HepG2 (cell line): ENCODE data around the gene TEF. TPM values are rescaled to one million over a fixed set of nuclear protein-coding genes. Genes with fewer than 3 reads are reported as not detected.
A peak's percentile ranks its signal among the peaks of the same experiment; 100 is the strongest.

ENCODE experiments used
- GABPB1 ChIP-seq: IDR thresholded peaks from 2 replicates; pipeline ENCODE4 v1.6.1; 2016; ENCODE audit warnings: mild to moderate bottlenecking, missing genetic modification reagents, moderate library complexity, missing compliant biosample characterization
- HNF4G ChIP-seq, 2 experiments: sonication (generic) in 1 of 2; formaldehyde crosslinking in 1 of 2; IDR thresholded peaks; 2 replicates each; pipeline versions ENCODE4 v1.4.0 to v1.6.1; 2011 to 2020; ENCODE audit warnings: borderline replicate concordance in 2 of 2, low read depth in 2 of 2, mild to moderate bottlenecking in 2 of 2, low read length in 1 of 2, missing genetic modification reagents in 1 of 2, moderate library complexity in 1 of 2
- HOXA9 ChIP-seq: sonication (generic); formaldehyde crosslinking; IDR thresholded peaks from 2 replicates; pipeline ENCODE4 v1.8.1; 2022; ENCODE audit warnings: missing genetic modification reagents, mild to moderate bottlenecking, moderate library complexity, borderline replicate concordance
- JUNB ChIP-seq: sonication (generic); formaldehyde crosslinking; IDR thresholded peaks from 2 replicates; pipeline ENCODE4 v1.8.0; 2022; ENCODE audit warnings: missing genetic modification reagents, mild to moderate bottlenecking, borderline replicate concordance
- NONO ChIP-seq, 2 experiments: fragments of 450-650 bp in 1 of 2; sonication (generic) in 1 of 2; formaldehyde crosslinking in 1 of 2; IDR thresholded peaks in 1 of 2; conservative IDR thresholded peaks in 1 of 2; 2 replicates each; pipeline versions ENCODE4 v1.6.1 to v1.8.0; 2017 to 2022; ENCODE audit warnings: mild to moderate bottlenecking in 1 of 2, missing genetic modification reagents in 1 of 2, moderate library complexity in 1 of 2
- POLR2G ChIP-seq: fragments of 200-400 bp; formaldehyde crosslinking; IDR thresholded peaks from 2 replicates; pipeline ENCODE4 v1.6.1; 2018; ENCODE audit warnings: mild to moderate bottlenecking, low read depth, low read length, moderate library complexity
- RARG ChIP-seq: sonication (generic); formaldehyde crosslinking; IDR thresholded peaks from 2 replicates; pipeline ENCODE4 v1.4.0; 2020; ENCODE audit warnings: low read depth, mild to moderate bottlenecking, missing genetic modification reagents
- ZNF567 ChIP-seq: sonication (generic); formaldehyde crosslinking; IDR thresholded peaks from 2 replicates; pipeline ENCODE4 v1.8.1; 2023; ENCODE audit warnings: mild to moderate bottlenecking, missing genetic modification reagents, borderline replicate concordance
- ZNF75D ChIP-seq: sonication (generic); formaldehyde crosslinking; IDR thresholded peaks from 2 replicates; pipeline ENCODE4 v1.8.1; 2023; ENCODE audit warnings: missing genetic modification reagents, mild to moderate bottlenecking, borderline replicate concordance
- polyA plus RNA-seq, 8 experiments: library from polyadenylated mRNA; depleted of rRNA in 3 of 8; stranded (reverse) in 7 of 8; unstranded in 1 of 8; fragments of >200 nt; fragmentation: Illumina TruSeq in 4 of 8; extraction: Trizol in 4 of 8; gene quantifications; 2 replicates each; pipeline versions ENCODE4 v1.2.1 to v1.2.3, GENCODE V29; 2011 to 2016; ENCODE audit warnings: low read depth in 4 of 8, missing spikeins in 1 of 8, mixed read lengths in 1 of 8; ENCODE audit not compliant: insufficient read depth in 1 of 8
- total RNA-seq, 5 experiments: library from RNA; depleted of rRNA; stranded (reverse); fragments of >200 nt; fragmentation: Illumina TruSeq; extraction: Trizol; gene quantifications; 2 replicates each; pipeline ENCODE4 v1.2.3, GENCODE V29; 2016; ENCODE audit warnings: low read depth in 1 of 5
- TF ChIP-seq, protein P1 (sequence below): IDR thresholded peaks from 2 replicates; pipeline ENCODE4 v1.6.1; 2016; ENCODE audit warnings: missing compliant biosample characterization, missing genetic modification reagents, borderline replicate concordance
- TF ChIP-seq, protein P2 (sequence below): sonication (generic); formaldehyde crosslinking; IDR thresholded peaks from 2 replicates; pipeline ENCODE4 v1.8.1; 2023; ENCODE audit warnings: mild to moderate bottlenecking, missing genetic modification reagents, borderline replicate concordance
- TF ChIP-seq, protein P3 (sequence below): sonication (generic); formaldehyde crosslinking; IDR thresholded peaks from 2 replicates; pipeline ENCODE4 v1.4.0; 2020; ENCODE audit warnings: missing genetic modification reagents
- TF ChIP-seq, protein P4 (sequence below): IDR thresholded peaks from 2 replicates; pipeline ENCODE4 v1.6.1; 2016; ENCODE audit warnings: low read depth, control low read depth
- TF ChIP-seq, protein P5 (sequence below): sonication (generic); formaldehyde crosslinking; IDR thresholded peaks from 2 replicates; pipeline ENCODE4 v1.5.0; 2020; ENCODE audit warnings: mild to moderate bottlenecking, missing genetic modification reagents, borderline replicate concordance

The TEF gene
- total and polyA plus RNA-seq, 2 of the 13 experiments (the other 11 are each of a cell fraction or from before 2014, with no cell fraction given) = 7.6 to 11.2 TPM

DNA sequence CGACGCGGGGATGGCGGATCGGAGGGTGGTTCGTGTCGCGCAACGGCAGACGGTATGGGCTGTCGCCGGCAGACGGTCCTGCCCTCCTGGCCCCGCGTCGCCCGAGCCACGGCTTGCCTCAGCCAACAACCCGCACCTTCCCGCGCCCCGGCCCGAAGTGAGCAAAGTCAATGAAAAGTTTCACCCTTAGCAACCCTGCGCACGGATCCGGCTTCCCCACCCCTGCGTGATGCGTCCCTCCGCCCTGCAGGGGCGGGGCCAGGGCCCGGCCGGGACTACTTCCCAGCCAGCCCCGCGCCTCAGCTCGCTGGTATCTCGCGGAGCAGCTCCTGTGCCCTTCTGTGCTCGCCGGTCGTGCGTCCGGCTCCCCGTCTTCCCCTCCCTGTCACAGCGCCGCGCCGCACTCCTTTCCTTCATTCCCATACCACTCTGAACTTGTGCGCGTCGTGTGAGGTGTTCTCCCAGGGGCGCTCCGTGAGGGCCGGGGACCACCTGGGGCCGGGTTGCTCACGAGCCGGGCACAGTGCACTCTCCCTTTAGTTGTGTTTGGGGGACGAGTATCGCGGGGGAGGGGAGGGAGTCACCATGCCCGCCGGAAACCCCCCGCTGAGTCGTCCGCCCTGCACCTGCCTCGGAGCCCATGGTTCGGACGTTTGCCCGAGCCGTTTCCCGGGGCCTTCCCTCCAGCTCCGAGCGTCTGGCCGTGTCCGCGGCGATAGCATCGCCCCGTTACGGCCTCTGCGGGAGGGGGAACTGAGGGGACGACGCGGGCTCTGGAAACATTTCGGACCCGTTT is 65.1 kb downstream of the TEF start, which contains the start of gene TOB2 (continued):
- peak; percentile 86; the same call in 1 of the 2 replicates for TF ChIP-seq ZNF75D
- TF ChIP-seq HNF4G (IDR thresholded peaks at IDR 0.05; ENCODE audit: borderline replicate concordance, low read depth, low read length) = peak; percentile 82
- TF ChIP-seq HNF4G (CRISPR knock-in tag; IDR thresholded peaks at IDR 0.05; ENCODE audit: borderline replicate concordance, low read depth) = peak; percentile 30; the same call in 1 of the 2 replicates
- TF ChIP-seq ZNF567 = 0 out of 2 replicates have a peak, but pooled peaks have one; percentile 89
- peak; percentile 84 for TF ChIP-seq JUNB (CRISPR knock-in tag)
- TF ChIP-seq, protein P1, sequence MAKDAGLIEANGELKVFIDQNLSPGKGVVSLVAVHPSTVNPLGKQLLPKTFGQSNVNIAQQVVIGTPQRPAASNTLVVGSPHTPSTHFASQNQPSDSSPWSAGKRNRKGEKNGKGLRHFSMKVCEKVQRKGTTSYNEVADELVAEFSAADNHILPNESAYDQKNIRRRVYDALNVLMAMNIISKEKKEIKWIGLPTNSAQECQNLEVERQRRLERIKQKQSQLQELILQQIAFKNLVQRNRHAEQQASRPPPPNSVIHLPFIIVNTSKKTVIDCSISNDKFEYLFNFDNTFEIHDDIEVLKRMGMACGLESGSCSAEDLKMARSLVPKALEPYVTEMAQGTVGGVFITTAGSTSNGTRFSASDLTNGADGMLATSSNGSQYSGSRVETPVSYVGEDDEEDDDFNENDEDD (CRISPR knock-in tag) = peak; percentile 91
- TF ChIP-seq GABPB1 = peak; percentile 89
- TF ChIP-seq, protein P2, sequence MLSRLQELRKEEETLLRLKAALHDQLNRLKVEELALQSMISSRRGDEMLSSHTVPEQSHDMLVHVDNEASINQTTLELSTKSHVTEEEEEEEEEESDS (CRISPR knock-in tag) = no peak
- 0 out of 2 replicates have a peak, but pooled peaks have one; percentile 46 for TF ChIP-seq RARG
- TF ChIP-seq, protein P3, sequence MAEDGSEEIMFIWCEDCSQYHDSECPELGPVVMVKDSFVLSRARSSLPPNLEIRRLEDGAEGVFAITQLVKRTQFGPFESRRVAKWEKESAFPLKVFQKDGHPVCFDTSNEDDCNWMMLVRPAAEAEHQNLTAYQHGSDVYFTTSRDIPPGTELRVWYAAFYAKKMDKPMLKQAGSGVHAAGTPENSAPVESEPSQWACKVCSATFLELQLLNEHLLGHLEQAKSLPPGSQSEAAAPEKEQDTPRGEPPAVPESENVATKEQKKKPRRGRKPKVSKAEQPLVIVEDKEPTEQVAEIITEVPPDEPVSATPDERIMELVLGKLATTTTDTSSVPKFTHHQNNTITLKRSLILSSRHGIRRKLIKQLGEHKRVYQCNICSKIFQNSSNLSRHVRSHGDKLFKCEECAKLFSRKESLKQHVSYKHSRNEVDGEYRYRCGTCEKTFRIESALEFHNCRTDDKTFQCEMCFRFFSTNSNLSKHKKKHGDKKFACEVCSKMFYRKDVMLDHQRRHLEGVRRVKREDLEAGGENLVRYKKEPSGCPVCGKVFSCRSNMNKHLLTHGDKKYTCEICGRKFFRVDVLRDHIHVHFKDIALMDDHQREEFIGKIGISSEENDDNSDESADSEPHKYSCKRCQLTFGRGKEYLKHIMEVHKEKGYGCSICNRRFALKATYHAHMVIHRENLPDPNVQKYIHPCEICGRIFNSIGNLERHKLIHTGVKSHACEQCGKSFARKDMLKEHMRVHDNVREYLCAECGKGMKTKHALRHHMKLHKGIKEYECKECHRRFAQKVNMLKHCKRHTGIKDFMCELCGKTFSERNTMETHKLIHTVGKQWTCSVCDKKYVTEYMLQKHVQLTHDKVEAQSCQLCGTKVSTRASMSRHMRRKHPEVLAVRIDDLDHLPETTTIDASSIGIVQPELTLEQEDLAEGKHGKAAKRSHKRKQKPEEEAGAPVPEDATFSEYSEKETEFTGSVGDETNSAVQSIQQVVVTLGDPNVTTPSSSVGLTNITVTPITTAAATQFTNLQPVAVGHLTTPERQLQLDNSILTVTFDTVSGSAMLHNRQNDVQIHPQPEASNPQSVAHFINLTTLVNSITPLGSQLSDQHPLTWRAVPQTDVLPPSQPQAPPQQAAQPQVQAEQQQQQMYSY = peak; percentile 62; the same call in 1 of the 2 replicates
- TF ChIP-seq NONO (IDR thresholded peaks at IDR 0.05) = no peak
- TF ChIP-seq NONO (CRISPR knock-in tag; conservative IDR thresholded peaks at IDR 0.05) = peak; percentile 99
- TF ChIP-seq HOXA9 (CRISPR knock-in tag) = peak; percentile 97
- TF ChIP-seq POLR2G = peak; percentile 98
- TF ChIP-seq, protein P4, sequence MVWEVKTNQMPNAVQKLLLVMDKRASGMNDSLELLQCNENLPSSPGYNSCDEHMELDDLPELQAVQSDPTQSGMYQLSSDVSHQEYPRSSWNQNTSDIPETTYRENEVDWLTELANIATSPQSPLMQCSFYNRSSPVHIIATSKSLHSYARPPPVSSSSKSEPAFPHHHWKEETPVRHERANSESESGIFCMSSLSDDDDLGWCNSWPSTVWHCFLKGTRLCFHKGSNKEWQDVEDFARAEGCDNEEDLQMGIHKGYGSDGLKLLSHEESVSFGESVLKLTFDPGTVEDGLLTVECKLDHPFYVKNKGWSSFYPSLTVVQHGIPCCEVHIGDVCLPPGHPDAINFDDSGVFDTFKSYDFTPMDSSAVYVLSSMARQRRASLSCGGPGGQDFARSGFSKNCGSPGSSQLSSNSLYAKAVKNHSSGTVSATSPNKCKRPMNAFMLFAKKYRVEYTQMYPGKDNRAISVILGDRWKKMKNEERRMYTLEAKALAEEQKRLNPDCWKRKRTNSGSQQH (CRISPR knock-in tag) = peak; percentile 94
- TF ChIP-seq, protein P5, sequence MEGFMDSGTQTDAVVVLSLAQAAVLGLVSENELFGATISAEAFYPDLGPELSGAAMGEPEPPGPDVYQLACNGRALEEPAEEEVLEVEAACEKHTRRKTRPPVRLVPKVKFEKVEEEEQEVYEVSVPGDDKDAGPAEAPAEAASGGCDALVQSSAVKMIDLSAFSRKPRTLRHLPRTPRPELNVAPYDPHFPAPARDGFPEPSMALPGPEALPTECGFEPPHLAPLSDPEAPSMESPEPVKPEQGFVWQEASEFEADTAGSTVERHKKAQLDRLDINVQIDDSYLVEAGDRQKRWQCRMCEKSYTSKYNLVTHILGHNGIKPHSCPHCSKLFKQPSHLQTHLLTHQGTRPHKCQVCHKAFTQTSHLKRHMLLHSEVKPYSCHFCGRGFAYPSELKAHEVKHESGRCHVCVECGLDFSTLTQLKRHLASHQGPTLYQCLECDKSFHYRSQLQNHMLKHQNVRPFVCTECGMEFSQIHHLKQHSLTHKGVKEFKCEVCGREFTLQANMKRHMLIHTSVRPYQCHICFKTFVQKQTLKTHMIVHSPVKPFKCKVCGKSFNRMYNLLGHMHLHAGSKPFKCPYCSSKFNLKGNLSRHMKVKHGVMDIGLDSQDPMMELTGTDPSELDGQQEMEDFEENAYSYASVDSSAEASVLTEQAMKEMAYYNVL (CRISPR knock-in tag) = no peak; the same call in 1 of the 2 replicates
